Esophagus squamous epithelium (tissue), 4 donors: ENCODE results near the gene FMN2.

Experiments
- POLR2A ChIP-seq, 4 donors: fragments of 450-650 bp; IDR thresholded peaks; one replicate each; pipeline ENCODE4 v1.6.1; 2017; ENCODE audit warnings: antibody characterized with exemption in 4 of 4, mild to moderate bottlenecking in 4 of 4, moderate library complexity in 3 of 4
- TF ChIP-seq, protein P1 (sequence below), 6 experiments: fragments of 450-650 bp in 4 of 6; fragments of 200-600 bp in 2 of 6; sonication (generic) in 2 of 6; IDR thresholded peaks; one replicate each; pipeline ENCODE4 v1.5.1; 2016 to 2019; ENCODE audit warnings: antibody characterized with exemption in 6 of 6, mild to moderate bottlenecking in 4 of 6, moderate library complexity in 4 of 6

DNA sequence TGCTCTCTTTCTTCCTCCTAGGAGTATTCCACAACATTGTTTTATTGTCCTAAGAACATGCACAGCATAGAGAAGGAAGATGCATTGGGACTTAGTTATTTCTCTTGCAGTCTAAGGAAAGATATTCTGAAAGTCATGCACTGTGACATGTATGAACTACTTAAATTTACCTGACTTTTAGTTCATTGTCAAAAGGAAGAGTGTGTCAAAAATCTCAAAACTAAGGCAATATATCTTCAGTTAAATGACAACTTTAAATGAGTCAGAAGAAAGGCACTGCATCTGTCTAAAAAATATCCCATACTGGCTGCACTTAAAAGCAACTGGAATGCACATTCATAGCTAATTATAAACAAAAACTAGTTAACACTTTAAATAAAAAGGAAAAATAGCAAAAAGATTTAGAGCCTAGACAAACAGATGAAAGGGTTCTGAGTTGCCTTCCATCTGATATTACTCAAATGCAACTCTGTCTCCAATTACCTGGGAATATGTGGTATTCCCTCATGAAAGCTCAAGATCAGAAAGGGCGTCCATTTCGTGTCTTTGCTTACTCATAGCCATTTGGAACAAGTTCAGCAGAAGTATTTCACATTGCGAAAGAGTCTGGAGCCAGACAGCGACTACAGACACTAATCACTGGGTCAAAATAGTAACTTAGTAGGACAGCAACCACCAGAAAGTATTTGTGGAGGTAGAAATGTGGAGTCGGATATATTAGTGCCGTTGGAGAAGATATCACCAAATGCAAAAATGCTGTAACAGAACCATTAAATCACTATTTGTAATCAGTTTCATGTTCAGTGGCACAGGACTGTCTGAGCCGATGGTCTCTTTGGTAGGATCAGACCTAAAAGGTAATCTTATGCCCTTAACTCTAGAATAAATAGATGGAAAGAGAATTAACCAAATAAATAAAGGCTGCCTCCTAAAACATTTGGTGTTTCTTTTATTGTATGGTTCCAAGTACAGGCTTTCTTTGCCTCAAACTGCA, 294.6 kb downstream of the FMN2 start:
- TF ChIP-seq, protein P1, sequence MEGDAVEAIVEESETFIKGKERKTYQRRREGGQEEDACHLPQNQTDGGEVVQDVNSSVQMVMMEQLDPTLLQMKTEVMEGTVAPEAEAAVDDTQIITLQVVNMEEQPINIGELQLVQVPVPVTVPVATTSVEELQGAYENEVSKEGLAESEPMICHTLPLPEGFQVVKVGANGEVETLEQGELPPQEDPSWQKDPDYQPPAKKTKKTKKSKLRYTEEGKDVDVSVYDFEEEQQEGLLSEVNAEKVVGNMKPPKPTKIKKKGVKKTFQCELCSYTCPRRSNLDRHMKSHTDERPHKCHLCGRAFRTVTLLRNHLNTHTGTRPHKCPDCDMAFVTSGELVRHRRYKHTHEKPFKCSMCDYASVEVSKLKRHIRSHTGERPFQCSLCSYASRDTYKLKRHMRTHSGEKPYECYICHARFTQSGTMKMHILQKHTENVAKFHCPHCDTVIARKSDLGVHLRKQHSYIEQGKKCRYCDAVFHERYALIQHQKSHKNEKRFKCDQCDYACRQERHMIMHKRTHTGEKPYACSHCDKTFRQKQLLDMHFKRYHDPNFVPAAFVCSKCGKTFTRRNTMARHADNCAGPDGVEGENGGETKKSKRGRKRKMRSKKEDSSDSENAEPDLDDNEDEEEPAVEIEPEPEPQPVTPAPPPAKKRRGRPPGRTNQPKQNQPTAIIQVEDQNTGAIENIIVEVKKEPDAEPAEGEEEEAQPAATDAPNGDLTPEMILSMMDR (IDR thresholded peaks at IDR 0.05), result no peak
- no peak for TF ChIP-seq POLR2A (IDR thresholded peaks at IDR 0.05)
